Panc1 (cell line): ENCODE results near the gene GPLD1. TPM values are rescaled to one million over a fixed set of nuclear protein-coding genes. Genes with fewer than 3 reads are reported as not detected.

Source experiments
- ATAC-seq: fragments of 200-7000 bp; cut with Tn5 transposase; 2 replicates; pipeline ENCODE4 v1.9.1; 2020; ENCODE audit warnings: mild to moderate bottlenecking, moderate library complexity
- BruUV-seq: library from RNA; stranded (reverse); fragments of 400-500 nt; replicated peaks from 2 replicates; lab custom pipeline; 2021; lab: Mats Ljungman, UMichigan
- CTCF ChIA-PET: fragments of 300-600 bp; sonication (Branson Sonifier 250); formaldehyde crosslinking; loops from one replicate; lab custom pipeline; 2022; ENCODE audit warnings: antibody characterized with exemption; lab: Charles Lee
- POLR2A ChIA-PET: fragments of 300-600 bp; sonication (Branson Sonifier 250); formaldehyde crosslinking; loops from one replicate; lab custom pipeline; 2022; ENCODE audit warnings: antibody characterized with exemption; lab: Charles Lee
- DNase-seq: peaks from one replicate; pipeline ENCODE4 v3.0.0-alpha.2; 2010; ENCODE audit warnings: low read depth, low spot score
- H3K27ac ChIP-seq: 2 replicates; pipeline ENCODE4 v1.5.1; 2011; ENCODE audit warnings: mild to moderate bottlenecking, low read length, inconsistent platforms
- H3K27me3 ChIP-seq: fragments of 200-500 bp; sonication (Bioruptor generic); 2 replicates; pipeline ENCODE4 v1.6.0; 2014; ENCODE audit warnings: low read length, inconsistent platforms; ENCODE audit not compliant: control insufficient read depth, insufficient read depth
- H3K36me3 ChIP-seq: fragments of 200-500 bp; sonication (Bioruptor generic); 2 replicates; pipeline ENCODE4 v1.5.1; 2014; ENCODE audit warnings: inconsistent platforms, mild to moderate bottlenecking, low read length, moderate library complexity; ENCODE audit not compliant: control insufficient read depth, insufficient read depth
- H3K4me1 ChIP-seq: 2 replicates; pipeline ENCODE4 v1.5.1; 2011; ENCODE audit warnings: inconsistent platforms, mild to moderate bottlenecking, low read length, moderate library complexity; ENCODE audit not compliant: control insufficient read depth, insufficient read depth
- H3K4me3 ChIP-seq, 2 experiments: 2 replicates each; pipeline ENCODE4 v1.5.1; 2011 to 2012; ENCODE audit warnings: low read depth in 2 of 2, low read length in 2 of 2, mild to moderate bottlenecking in 2 of 2, inconsistent platforms in 1 of 2, moderate library complexity in 1 of 2
- H3K9me3 ChIP-seq: fragments of 200-500 bp; sonication (Bioruptor generic); 2 replicates; pipeline ENCODE4 v1.5.1; 2014; ENCODE audit warnings: low read depth, mild to moderate bottlenecking, inconsistent platforms, low read length, moderate library complexity; ENCODE audit not compliant: control insufficient read depth, insufficient read depth
- POLR2AphosphoS5 ChIP-seq: IDR thresholded peaks from 2 replicates; pipeline ENCODE4 v1.6.1; 2012; ENCODE audit warnings: mild to moderate bottlenecking, low read depth, low read length, moderate library complexity
- SIN3A ChIP-seq: IDR thresholded peaks from 2 replicates; pipeline ENCODE4 v1.6.1; 2012; ENCODE audit warnings: low read depth, mild to moderate bottlenecking, low read length, moderate library complexity, borderline replicate concordance; ENCODE audit not compliant: insufficient read depth
- TCF7L2 ChIP-seq: IDR thresholded peaks from 2 replicates; pipeline ENCODE4 v1.6.1; 2011; ENCODE audit warnings: mild to moderate bottlenecking, low read depth, low read length, inconsistent platforms
- in situ Hi-C: cut with HindIII; loops from 2 replicates; pipeline ENCODE4 v1.10.0; 2016; ENCODE audit warnings: low sequenced_read_pairs, low pct_unique_long_range_greater_than_20kb
- intact Hi-C: fragments of 100-400 bp; cut with micrococcal nuclease; formaldehyde crosslinking; loops from one replicate; pipeline ENCODE4 v1.10.0; 2022; ENCODE audit not compliant: unreplicated experiment
- total RNA-seq: library from RNA; stranded (reverse); gene quantifications from one replicate; pipeline ENCODE4 v1.2.1, GENCODE V29; 2021; ENCODE audit not compliant: unreplicated experiment
- TF ChIP-seq, protein P1 (sequence below): fragments of 450-650 bp; IDR thresholded peaks from 2 replicates; pipeline ENCODE4 v1.5.1; 2017; ENCODE audit warnings: mild to moderate bottlenecking
- TF ChIP-seq, protein P2 (sequence below), 2 experiments: IDR thresholded peaks; 2 replicates each; pipeline ENCODE4 v1.6.1; 2011 to 2012; ENCODE audit warnings: low read depth in 2 of 2, control low read depth in 1 of 2, low read length in 1 of 2, mild to moderate bottlenecking in 1 of 2, moderate library complexity in 1 of 2; ENCODE audit not compliant: insufficient read depth in 1 of 2

GPLD1 gene
- total RNA-seq, 1 experiment from 2014 or later, result 0.98 TPM

DNA sequence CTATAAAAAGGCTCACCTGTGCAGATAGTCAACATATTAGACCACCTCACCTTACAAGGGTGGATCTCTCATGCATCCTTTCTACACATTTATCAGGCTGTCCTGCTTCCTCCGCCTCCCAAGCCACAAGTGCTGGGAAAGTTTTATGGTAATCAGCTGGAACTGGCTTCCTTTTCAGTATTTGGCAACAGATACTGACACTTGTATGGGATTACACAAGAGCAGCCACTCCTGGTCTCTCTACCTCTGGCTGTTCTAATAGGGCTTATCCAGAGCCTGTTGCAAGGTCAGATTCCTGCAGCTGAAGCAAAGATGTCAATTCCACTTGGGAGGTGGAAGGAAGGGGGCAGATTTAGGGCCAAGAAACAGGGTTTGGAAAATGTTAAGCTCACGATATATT is 503 bp upstream of the GPLD1 start:
- ChIA-PET CTCF (interaction anchor here (0.6 kb wide), 1 partner anchor 11 kb away, joined by 3 read pairs; no protein-coding TSS in a partner anchor), POLR2A (interaction anchor here (0.6 kb wide), 1 partner anchor 8 kb away, joined by 3 read pairs; no protein-coding TSS in a partner anchor)
- DNase-seq (no peak), ATAC-seq (no peak)
- intact Hi-C loops (no loop called here), in situ Hi-C loops (no loop called here)
- no TSS peak for BruUV-seq
- H3K4me3 ChIP-seq, result no peak overlapping the region
- H3K27ac ChIP-seq, result no peak overlapping the region
- no peaks in the 10 kb centered on the region for H3K36me3 ChIP-seq
- H3K9me3 ChIP-seq, result no peaks in the 10 kb centered on the region
- H3K4me1 ChIP-seq, result peaks cover 5% of the 10 kb centered on the region; the same call in 1 of the 2 replicates
- peaks cover 6% of the 10 kb centered on the region for H3K27me3 ChIP-seq
- TF ChIP-seq TCF7L2 (no peak), POLR2AphosphoS5 (no peak), SIN3A (no peak)
- TF ChIP-seq, protein P1, sequence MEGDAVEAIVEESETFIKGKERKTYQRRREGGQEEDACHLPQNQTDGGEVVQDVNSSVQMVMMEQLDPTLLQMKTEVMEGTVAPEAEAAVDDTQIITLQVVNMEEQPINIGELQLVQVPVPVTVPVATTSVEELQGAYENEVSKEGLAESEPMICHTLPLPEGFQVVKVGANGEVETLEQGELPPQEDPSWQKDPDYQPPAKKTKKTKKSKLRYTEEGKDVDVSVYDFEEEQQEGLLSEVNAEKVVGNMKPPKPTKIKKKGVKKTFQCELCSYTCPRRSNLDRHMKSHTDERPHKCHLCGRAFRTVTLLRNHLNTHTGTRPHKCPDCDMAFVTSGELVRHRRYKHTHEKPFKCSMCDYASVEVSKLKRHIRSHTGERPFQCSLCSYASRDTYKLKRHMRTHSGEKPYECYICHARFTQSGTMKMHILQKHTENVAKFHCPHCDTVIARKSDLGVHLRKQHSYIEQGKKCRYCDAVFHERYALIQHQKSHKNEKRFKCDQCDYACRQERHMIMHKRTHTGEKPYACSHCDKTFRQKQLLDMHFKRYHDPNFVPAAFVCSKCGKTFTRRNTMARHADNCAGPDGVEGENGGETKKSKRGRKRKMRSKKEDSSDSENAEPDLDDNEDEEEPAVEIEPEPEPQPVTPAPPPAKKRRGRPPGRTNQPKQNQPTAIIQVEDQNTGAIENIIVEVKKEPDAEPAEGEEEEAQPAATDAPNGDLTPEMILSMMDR, result no peak
- TF ChIP-seq, protein P2, sequence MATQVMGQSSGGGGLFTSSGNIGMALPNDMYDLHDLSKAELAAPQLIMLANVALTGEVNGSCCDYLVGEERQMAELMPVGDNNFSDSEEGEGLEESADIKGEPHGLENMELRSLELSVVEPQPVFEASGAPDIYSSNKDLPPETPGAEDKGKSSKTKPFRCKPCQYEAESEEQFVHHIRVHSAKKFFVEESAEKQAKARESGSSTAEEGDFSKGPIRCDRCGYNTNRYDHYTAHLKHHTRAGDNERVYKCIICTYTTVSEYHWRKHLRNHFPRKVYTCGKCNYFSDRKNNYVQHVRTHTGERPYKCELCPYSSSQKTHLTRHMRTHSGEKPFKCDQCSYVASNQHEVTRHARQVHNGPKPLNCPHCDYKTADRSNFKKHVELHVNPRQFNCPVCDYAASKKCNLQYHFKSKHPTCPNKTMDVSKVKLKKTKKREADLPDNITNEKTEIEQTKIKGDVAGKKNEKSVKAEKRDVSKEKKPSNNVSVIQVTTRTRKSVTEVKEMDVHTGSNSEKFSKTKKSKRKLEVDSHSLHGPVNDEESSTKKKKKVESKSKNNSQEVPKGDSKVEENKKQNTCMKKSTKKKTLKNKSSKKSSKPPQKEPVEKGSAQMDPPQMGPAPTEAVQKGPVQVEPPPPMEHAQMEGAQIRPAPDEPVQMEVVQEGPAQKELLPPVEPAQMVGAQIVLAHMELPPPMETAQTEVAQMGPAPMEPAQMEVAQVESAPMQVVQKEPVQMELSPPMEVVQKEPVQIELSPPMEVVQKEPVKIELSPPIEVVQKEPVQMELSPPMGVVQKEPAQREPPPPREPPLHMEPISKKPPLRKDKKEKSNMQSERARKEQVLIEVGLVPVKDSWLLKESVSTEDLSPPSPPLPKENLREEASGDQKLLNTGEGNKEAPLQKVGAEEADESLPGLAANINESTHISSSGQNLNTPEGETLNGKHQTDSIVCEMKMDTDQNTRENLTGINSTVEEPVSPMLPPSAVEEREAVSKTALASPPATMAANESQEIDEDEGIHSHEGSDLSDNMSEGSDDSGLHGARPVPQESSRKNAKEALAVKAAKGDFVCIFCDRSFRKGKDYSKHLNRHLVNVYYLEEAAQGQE (IDR thresholded peaks at IDR 0.05; ENCODE audit: insufficient read depth in 1 of 2, low read depth in 2 of 2, low read length in 1 of 2), result no peak

- Histone ChIP-seq H3K4me3 (no peak overlapping the region), H3K4me1 (no peaks in the 10 kb centered on the region), H3K27me3 (no peaks in the 10 kb centered on the region), H3K36me3 (no peaks in the 10 kb centered on the region), H3K9me3 (no peaks in the 10 kb centered on the region), H3K27ac (no peak overlapping the region)
- CTCF ChIA-PET, result no interaction called here
- in situ Hi-C loops, result no loop called here
- no TSS peak for BruUV-seq
- ATAC-seq (no peak), DNase-seq (no peak)
- TF ChIP-seq POLR2AphosphoS5 (no peak), SIN3A (no peak), TCF7L2 (no peak)
- TF ChIP-seq, protein P2 (IDR thresholded peaks at IDR 0.05; ENCODE audit: insufficient read depth in 1 of 2, low read depth in 2 of 2, low read length in 1 of 2), result no peak
- TF ChIP-seq, protein P1, result no peak
- POLR2A ChIA-PET, result interaction anchor here (0.6 kb wide), 1 partner anchor 9 kb away, joined by 5 read pairs; no protein-coding TSS in a partner anchor
- intact Hi-C loops, result no loop called here
Measured at GRCh38 chr6:24486065-24486464, 3.3 kb downstream of the GPLD1 start.
